C4-2B (cell line): ENCODE measurements around the gene NOL12.

Experiments
- ZFX ChIP-seq: fragments of 450-650 bp; IDR thresholded peaks from 2 replicates; pipeline ENCODE4 v1.6.1; 2017
- TF ChIP-seq, protein P1 (sequence below): fragments of 450-650 bp; conservative IDR thresholded peaks from 2 replicates; pipeline ENCODE4 v1.5.1; 2017; ENCODE audit warnings: mild to moderate bottlenecking

DNA sequence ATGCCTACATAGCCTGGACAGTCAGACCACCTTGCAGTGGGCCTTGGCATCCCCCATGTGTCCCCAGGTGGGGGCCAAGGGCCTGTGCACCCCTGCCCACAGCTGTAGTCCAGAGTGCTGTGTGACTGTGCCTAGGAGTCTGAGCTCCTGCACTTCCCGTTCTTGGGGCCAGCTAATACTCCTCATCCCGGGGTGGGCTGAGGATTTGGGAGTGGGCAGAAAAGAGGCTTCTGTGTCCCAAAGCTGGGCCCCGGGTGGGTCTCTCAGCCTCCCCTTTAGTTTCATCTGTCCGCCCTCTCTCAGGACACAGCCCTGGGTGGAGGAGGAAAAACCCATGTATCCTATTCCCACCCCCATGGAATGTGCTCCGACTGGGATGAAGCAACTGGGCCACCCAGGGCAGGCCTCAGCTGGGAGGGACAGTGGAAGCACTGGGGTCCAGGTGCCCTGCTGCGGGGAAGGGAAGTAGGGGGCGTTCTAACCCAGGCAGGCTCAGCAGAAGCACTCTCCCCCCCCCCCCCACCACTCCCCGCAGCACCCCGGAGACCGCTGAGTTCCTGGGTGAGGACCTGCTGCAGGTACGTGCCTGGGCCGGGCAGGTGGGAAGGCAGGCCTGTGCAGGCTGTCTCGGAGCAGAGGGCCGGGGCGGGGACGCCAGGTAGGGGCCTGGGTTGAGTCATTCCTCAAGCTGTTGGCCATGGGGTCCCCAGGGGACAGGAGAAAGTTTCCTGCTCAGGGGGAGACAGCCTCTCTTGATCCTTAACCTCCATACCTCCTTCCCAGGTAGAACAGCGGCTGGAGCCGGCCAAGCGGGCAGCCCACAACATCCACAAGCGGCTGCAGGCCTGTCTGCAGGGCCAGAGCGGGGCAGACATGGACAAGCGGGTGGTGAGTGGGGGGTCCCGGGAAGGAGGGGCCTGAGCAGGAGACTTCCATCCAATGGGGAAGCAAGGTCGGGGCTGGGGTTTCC, 45.3 kb upstream of the NOL12 start:
- TF ChIP-seq, protein P1, sequence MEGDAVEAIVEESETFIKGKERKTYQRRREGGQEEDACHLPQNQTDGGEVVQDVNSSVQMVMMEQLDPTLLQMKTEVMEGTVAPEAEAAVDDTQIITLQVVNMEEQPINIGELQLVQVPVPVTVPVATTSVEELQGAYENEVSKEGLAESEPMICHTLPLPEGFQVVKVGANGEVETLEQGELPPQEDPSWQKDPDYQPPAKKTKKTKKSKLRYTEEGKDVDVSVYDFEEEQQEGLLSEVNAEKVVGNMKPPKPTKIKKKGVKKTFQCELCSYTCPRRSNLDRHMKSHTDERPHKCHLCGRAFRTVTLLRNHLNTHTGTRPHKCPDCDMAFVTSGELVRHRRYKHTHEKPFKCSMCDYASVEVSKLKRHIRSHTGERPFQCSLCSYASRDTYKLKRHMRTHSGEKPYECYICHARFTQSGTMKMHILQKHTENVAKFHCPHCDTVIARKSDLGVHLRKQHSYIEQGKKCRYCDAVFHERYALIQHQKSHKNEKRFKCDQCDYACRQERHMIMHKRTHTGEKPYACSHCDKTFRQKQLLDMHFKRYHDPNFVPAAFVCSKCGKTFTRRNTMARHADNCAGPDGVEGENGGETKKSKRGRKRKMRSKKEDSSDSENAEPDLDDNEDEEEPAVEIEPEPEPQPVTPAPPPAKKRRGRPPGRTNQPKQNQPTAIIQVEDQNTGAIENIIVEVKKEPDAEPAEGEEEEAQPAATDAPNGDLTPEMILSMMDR, result no peak
- TF ChIP-seq ZFX, result no peak
